Right lobe of liver (tissue), 4 donors: ENCODE results near the gene KLHL1.

ENCODE experiments used
- CTCF ChIP-seq, 4 donors: fragments of 200-600 bp in 3 of 4; fragments of 450-650 bp in 1 of 4; IDR thresholded peaks; one replicate each; pipeline versions ENCODE4 v1.5.1 to v1.8.0; 2016 to 2022; ENCODE audit warnings: antibody characterized with exemption in 4 of 4, mild to moderate bottlenecking in 2 of 4
- POLR2A ChIP-seq: fragments of 450-650 bp; IDR thresholded peaks from one replicate; pipeline ENCODE4 v1.6.1; 2017; ENCODE audit warnings: antibody characterized with exemption, mild to moderate bottlenecking
- donor health status: DM: no; HTN: no; CAD: no.
- donor health status: DM: no; HTN: no; CAD: no.
- donor health status: DM: no; HTN: yes; CAD: no.

GRCh38 chr13:70117338-70117905, 9.2 kb upstream of the KLHL1 start:
- no peak for TF ChIP-seq POLR2A
- no peak for TF ChIP-seq CTCF (IDR thresholded peaks at IDR 0.05)
